ELR (cell line): ENCODE data around the gene CACUL1.
"Not testable (repeated sequence)": the region's sequence is repeated elsewhere in the genome, so short reads cannot be mapped to it uniquely, and the experiment has no call there.

ENCODE experiments used
- DNase-seq: peaks from one replicate; pipeline ENCODE4 v3.0.0-alpha.2; 2015; ENCODE audit warnings: low read depth

Gene CACUL1

DNA sequence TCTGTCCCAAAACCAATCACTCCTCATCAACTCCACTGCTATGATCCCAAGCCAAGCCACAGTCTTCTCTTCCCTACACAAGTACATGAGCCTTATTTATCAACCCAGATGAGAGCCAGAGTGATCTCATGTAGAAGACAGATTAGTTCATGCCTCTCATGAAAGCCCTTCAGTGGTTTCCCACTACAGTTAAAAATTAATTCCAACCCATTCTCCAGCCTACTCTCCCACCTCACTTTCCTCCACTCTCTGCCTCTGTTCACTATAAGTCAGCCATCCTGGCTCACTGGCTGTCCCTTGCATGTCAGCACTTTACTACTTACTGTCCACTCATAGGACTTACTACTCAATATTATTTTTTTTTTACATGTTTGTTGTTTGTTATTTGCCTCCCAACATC, 67.3 kb downstream of the CACUL1 start:
- no peak for DNase-seq

DNA sequence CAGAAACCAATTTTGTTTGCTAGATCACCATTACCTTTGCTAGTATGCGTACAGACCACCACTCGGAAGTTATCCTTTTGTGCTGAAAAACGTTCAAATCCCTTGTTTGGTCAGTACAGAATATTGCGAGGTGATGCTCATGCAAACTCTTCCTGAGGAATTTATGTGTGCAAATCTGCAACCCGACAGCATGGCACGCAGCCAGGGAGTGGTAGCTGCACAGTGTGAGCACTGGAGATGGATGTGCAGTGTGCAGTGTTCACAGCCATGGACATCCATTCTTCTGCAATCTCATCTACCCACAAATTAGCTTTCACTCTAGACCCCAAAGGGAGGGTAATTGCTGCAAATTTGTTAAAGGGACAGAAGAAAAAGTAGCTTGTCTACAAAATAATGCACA, 72.2 kb downstream of the CACUL1 start:
- no peak for DNase-seq

DNA sequence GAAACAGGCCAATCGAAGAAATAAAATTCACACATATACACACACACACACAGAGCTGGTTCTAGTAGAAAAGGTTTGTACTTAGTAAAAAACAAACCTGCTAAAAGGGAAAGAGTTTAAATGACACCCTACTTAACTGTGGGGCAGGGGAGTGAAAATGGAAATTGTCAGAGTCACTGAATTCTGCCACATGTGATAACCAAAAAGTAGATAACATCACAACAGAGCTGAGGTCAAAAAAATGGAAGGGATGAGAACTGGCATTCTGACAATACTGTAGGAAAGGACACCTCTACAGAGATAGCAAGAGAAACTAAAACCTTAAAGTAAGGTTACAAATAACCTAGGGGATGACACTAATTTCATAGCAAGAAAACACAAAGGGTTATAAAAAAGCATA, 74.6 kb downstream of the CACUL1 start:
- no peak for DNase-seq

DNA sequence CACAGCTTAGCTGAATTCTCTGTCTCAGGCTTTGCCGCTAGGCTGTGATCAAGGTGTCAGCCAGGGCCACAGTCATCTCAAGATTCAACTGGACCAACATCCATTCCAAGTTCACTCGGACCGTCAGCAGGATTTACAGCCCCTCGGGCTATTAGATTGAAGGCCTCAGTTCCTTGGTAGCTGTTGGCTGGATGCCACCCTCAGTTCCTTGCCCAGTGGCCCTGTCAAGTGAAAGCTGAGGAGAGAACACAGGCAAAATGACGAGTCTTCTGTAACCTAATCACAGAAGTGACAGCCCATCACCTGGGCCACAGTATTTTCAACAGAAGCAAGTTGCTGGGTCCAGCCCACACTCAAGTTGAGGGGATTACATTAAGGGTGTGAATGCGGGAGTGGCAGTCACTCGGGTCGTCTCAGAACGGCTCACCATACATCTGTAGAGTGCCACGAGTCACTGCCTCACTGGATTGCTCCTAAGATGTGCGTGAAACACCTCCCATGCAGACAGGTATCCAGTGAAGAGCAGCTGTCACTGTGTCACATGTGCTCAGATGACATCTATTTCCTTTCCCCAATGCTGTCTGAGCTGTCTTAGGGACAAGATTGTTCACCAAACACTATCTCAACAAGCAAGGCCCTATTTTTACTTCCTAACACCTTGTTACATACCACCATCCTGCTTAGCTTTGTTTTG, 80.4 kb downstream of the CACUL1 start:
- DNase-seq: no peak

DNA sequence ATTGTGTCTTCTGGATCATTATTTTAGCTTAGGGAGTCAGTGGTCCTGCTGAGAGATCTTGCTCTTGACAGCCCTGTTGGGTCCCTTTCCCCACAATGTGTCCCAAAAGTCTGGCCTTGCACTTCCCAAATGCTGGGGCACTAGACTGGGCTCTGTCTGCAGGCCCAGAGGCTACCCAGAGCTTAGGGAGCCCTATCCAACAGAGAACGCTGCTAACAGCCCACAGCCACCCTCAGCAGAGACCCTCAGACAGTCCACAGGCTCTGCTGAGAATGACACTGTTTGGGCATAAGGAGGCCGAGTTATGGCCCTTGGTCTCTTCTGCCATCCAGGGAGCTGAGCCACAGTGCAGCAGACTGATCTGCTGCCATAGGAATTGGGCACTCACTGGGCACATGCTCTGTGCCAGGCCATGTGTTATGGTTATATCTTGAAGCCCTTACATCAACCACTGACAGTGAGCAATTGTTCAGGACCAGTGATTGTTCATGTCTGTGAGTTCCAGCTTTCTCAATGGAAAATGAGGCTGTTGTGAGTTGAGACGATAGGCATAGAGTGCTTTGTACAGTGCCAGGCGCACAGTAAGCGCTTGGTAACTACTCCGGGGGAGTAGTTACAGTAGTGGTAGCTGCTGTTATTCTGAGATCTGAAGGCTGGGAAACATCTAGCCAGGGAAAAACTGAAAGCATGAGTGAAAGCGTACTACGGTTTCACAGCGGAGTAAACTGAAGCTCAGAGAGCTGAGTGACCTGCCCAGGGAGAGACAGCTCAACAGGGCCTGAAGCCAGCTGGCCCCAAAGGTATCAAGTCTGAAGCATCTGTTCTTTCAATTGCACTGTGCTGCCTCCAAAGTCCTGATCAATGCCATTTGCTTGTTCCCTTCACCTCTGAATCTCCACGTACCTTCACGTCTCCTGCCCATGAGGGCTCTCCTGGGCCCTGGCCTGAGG, 81.7 kb downstream of the CACUL1 start:
- DNase-seq: no peak

DNA sequence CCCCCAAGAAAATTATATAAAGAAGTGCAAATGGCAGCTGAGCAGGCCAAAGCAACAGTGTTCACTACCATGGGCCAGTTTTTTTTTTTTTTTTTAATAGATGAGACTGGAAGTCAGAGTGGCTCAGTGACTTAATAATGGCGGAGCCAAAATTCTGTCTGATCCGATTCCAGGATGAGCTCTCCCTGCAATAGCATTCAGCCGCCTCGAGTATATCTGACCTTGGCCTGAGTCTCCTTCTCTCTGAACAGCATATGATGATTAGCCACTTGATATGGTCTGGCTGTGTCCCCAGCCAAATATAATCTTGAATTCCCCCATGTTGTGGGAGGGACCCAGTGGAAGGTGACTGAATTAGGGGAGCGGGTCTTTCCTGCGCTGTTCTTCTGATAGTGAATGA, 82.6 kb downstream of the CACUL1 start:
- DNase-seq: no peak

DNA sequence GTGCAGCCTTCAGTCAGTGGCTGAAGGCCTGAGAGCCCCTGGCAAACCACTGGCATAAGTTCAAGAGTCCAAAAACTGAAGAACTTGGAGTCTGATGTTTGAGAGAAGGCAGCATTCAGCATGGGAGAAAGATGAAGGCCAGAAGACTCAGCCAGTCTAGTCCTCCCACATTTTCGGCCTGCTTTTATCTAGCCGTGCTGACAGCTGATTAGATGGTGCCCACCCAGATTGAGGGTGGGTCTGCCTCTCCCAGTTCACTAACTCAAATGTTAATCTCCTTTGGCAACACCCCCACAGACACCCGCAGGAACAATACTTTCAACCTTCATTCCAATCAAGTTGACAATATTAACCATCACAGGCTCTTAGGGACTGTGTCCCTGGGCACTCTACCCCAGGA, 83.5 kb downstream of the CACUL1 start:
- DNase-seq: not testable (repeated sequence)

DNA sequence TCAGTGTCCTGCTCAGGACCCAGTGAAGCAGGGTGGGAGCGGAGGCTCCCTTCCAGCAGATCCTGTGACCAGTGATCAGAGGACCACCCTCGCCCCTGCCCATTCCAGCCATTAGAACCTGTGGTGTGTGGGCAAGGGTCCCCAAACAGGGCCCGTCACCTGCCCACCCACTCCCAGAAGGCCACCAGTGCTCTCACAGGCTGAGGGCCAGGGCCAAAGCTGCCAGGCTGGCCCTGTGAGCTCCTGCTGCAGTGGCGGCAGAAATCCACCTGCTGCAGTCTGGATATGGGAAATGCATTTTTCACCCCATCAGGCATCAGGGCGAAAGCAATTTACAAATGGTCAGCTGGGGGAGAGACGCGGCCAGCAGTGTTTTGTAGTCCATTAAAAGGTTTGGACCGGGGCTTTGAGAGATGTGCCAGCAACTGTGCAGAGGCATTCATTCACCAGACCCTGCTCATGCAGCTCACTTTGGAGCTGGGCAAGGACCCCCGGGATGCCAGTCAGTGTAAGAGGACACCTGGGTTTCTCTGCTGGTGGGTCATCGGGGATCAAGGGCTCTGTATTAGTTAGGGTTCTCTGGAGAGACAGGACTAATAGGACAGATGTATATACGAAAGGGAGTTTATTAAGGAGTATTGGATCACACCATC, 84.2 kb downstream of the CACUL1 start:
- no peak for DNase-seq

DNA sequence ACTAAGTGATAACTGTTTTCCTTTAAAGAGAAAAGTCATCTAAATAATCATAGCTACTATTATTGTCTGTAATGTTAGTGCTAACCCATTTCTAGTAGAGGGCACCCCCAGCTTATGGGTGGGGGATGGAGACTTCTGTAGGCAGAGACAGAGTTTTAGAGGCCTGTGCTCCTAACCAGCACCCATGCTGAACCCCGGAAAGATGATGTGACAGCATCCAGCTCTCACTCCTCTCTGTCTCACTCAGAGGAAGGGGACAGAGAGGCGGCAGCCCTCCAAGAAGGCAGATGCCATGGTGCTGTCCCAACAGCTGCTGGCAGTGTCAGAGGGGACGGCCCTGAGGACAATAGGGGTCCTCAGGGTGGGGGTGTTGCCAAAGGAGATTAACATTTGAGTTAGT, 84.9 kb downstream of the CACUL1 start:
- DNase-seq: no peak

DNA sequence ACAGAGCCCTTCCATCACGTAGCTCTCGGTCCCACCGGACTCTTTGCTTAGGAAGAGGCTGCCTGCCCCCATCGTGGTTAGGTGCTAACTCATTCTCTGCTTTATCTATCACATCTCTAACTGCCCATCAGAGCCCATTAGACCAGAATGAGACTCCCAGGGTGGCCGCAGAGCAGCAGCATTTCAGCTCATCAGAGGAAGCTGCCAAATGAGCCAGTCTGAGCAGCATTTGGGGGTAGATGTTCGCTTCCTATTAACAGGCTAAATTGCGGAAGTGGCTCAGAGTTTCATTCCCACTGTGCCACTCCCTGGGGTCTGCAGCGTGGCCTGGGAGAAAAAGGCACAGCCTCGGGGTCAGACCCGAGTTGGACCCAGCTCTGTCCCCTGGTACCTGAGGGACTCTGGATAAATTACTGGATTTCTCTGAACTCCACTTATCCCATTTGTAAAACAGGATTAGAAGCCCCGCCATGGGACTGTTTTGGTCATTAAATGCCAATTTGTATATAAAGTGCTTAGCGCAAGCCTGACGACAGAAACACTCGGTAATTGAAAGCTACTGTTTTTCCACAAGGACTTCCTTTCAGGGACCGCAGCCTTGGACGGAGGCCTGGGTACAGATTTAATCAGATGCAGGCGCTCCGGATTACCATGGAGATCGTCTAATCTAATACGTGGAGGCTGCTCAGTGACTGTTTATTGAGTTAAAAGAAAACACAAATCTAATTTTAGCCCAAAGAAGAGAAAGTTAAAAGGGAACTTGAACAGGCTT, 85.6 kb downstream of the CACUL1 start:
- DNase-seq: no peak

DNA sequence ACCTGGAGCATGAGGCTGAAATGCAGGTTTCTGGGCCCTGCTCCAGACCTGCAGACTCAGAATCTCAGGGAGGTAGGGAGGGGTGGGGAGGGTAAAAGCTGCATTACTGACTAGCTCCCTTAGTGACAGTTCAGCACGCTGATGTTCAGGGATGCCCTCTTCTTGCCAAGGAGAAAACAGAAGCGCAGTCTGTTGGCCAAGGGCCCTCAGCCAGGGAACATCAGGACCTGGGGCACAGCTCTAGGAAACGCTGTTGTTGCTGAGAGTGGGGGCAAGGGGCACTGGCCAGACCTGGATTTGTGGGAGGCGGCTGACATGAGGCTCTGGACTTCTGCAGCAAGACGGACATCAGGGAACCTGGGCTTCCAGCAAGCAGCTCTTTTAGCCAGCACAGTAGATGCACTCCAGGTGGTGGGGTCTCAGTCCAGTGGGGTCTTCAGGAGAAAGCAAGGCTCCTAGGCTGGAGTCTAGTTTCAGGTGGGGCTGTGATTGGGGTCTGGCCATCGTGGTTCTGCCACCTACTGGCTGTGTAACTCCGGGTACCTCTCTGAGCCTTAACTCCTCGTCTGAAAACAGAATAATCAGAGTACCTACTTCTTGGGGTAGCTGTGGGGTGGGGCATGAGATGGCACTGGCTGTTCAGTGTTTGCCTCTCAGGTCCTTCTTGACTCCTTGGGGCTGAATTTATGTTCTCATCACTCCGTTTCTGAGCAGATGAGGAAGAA, 86.4 kb downstream of the CACUL1 start:
- DNase-seq: no peak

DNA sequence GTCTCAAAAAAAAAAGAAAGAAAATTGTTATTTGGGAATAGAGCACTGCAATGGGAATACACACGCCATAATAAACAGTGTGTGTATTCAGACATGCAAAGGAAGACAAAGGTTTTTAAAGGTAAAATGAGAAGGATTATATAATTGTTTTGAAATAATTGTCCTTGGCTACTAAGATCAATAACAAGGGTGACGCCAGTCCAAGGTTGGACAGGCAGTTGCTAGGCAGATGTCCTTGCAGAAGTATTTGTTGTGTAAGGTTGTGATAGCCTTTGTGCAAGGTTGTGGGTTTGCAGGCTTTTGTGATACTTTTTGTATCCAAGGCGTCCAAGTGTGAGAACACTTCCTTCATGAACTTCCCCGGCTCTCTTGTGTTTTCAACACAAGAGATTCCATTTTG, 87.0 kb downstream of the CACUL1 start:
- no peak for DNase-seq

DNA sequence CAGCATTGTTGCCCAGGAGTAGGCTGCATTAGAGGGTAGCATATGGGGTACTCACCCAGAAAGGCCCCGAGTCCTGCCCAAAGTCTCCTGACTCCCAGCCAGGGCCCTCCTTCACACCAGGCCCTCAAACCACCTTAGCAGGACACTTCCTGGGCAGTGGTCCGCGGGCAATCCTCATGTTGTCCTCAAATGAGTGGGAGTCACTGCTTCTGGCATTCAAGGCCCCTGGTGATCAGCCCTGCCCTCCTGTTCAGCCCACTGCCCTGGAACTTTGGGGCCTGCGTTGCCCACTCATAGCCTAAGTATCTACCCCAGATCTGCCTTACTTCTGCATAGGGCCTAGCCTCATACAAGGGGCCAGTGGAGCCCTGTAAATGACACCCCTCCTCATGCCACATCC, 88.4 kb downstream of the CACUL1 start:
- DNase-seq: no peak

DNA sequence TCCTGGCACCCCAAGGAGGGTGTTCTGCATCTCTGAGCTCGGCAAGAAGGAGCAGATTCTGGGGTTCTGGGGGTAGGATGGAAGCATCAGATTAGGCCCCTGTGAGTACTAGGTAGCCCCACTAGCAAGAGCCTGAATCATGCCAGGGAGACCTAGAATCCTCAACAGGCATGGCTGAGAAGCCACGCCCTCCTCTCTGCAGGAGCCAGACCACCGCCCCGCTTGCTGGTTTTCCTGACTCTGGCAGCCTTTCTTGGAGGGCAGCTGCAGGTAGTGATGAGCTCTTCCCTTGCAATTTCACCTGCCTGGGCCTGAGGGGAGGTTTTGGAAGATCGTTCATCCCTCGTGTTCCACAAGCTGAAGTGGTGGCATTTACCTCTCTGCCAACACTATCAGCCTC, 90.4 kb downstream of the CACUL1 start:
- DNase-seq: no peak

DNA sequence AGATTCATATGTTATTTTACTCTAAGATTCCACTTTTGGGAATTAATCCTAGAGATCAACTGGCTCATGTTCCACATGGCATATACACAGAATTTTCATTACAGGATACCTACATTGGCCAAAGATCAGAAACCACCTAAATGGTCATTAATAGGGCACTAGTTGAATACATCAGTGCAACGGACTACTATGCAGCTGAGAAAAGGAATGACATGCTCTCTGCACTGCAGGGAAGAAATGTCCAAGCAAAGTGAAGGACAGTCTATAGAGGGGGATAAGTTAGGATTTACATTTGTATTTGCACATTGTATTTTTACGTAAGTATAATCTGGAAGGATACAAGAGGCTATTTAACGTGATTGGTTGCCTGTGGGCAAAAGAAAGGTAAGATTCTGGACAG, 91.6 kb downstream of the CACUL1 start:
- DNase-seq: no peak

DNA sequence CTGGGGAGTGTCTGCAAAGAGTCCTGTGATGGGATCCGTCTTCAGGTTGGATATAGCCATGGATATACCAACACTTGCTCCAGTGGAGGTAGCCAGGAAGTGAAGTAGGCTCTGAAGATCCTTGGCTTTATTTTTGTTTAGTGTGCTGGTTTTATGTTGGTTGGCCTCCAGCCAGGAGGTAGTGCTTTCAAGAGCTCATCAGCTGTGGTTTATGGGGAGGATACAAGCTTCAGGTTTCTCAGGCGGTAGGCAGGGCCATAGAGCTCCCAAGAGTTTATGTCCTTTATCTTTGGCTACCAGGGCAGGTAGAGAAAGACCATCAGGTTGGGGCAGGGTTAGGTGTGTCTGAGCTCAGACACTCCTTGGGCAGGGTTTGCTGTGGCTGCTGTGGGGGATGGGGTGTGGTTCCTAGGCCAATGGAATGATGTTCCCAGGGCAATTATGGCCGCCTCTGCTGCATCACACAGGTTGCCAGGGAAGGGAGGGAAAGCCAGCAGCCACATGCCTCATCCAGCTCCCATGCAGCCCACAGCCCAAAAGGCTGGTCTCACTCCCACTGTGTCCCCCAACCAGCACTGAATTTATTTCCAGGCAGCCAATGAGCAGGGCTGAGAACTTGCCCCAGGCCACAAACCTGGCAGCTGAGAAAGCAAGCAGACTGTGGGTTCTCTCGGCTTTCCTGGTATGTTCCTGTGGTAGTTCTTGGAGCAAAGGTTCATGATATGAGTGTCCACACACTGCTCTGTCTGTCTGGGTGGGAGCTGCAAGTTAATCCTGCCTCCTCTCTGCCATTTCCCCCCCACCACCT, 92.3 kb downstream of the CACUL1 start:
- DNase-seq: no peak

DNA sequence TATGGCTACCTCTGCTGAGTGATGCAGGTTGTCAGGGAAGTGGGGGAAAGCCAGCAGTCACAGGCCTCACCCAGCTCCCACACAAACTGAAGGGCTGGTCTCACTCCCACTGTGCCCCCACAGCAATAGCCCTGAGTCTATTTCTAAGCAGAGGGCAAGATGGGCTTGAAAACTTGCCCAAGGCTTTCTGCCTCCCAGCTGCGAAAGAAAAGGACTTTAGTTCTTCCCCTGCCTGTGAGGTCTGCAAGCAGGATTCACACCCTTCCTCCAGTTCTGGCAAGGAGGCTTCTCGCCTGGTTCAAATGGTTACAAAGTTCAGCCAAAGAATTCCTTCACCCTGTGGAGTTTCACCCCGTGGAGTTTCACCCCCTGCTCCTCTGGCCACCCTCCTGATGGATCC, 96.0 kb downstream of the CACUL1 start:
- no peak for DNase-seq

DNA sequence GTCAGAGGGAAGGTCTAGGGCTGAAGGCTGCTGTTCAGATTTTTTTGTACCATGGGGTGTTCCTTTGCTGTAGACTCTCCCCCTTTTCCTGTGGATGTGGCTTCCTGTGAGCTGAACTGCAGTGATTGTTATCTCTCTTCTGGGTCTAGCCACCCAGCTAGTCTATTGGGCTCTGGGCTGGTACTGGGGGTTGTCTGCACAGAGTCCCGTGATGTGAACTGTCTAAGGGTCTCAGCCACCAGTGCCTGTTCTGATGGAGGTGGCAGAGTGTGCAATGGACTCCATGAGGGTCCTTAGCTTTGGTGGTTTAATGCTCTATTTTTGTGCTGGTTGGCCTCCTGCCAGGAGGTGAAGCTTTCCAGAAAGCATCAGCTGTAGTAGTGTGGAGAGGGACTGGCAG, 96.6 kb downstream of the CACUL1 start:
- not testable (repeated sequence) for DNase-seq

DNA sequence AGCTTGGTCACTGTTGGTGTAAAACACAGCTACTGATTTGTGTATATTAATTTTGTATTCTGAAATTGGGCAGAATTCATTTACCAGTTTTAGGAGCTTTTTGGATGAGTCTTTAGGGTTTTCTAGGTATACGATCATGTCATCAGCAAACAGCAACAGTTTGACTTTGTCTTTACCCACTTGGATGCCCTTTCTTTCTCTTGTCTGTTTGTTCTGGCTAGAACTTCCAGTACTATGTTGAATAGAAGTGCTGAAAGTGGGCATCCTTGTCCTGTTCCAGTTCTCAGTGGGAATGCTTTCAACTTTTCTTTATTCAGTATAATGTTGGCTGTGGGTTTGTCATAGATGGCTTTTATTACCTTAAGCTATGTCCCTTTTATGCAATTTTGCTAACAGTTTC, 109.5 kb downstream of the CACUL1 start:
- DNase-seq: not testable (repeated sequence)

DNA sequence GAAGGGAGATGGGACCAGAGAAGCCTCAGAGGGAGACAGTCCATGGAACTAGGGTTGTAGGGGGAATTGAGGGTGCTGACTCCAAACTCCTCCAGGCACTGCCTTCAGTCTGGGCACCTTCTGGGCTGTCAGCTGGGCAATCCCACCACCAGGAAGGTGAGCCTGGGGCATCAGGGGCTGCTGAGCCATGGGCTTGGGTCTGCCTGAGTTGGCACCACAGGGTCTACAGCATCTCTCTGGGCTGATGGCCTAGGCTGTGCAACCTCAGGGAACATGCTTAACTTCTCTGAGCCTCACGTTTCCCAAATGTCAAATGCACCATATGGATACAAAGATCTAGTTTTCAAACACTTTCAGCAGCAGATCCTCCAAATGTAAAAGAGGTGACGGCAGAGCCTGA, 112.5 kb downstream of the CACUL1 start:
- DNase-seq: no peak

DNA sequence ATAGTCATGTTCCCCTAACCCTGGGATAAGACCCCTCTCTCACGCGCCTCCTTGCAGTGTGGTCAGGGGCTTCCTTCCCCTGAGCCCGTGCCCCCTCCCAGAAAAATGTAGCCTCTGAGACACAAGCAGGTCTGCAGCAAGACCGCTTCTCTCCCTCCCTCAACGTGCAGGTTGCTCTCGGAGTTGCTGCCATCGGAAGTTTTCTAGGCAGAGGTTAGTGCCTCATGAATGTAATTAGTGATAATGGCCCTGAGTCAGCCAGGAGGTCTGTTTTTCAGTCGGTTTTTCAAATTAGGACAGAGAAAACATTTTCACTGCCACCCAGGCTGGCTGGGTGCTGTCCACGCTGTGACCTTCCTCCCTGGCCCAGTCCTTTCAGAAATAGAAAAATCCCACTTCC, 116.1 kb downstream of the CACUL1 start:
- no peak for DNase-seq
